ENCODE data around the gene MRPL50.

GRCh38 chr9:101342595-101342994 lies 55.8 kb downstream of the MRPL50 start:
- no peak for TF ChIP-seq CTCF (IDR thresholded peaks at IDR 0.05; ENCODE audit: low read length)
- no peak for TF ChIP-seq EZH2 (optimal IDR thresholded peaks at IDR 0.05; ENCODE audit: low read depth, low read length)
